ENCODE data around the gene RFX2.
"Not testable (repeated sequence)": the region's sequence is repeated elsewhere in the genome, so short reads cannot be mapped to it uniquely, and the experiment has no call there.

RFX2 gene

GRCh38 chr19:5988517-5989387 lies 121.5 kb downstream of the RFX2 start:
- DNase-seq: no peak

GRCh38 chr19:5987077-5987818 lies 123.1 kb downstream of the RFX2 start:
- peak; percentile 86 for DNase-seq

GRCh38 chr19:5985837-5986236 lies 124.5 kb downstream of the RFX2 start:
- not testable (repeated sequence) for DNase-seq

GRCh38 chr19:5985098-5985783 lies 125.1 kb downstream of the RFX2 start:
- no peak for DNase-seq

- no peak for DNase-seq
These were observed 125.7 kb downstream of the RFX2 start for GRCh38 chr19:5984600-5984999.

GRCh38 chr19:5983367-5983955 lies 126.8 kb downstream of the RFX2 start:
- no peak for DNase-seq

- no peak for DNase-seq
These were observed 131.4 kb downstream of the RFX2 start for GRCh38 chr19:5978606-5979552.

GRCh38 chr19:5977785-5978605 lies 132.3 kb downstream of the RFX2 start, which contains the start of gene RANBP3:
Gene RANBP3, minus strand, starts transcription at chr19:5978140. Its CDS starts 58 bp downstream, at chr19:5978082.
- peak; percentile 100 for DNase-seq

GRCh38 chr19:5977222-5977784 lies 133.0 kb downstream of the RFX2 start:
- no peak for DNase-seq

GRCh38 chr19:5976768-5977167 lies 133.5 kb downstream of the RFX2 start:
- DNase-seq: no peak

- DNase-seq: no peak
These were observed 134.9 kb downstream of the RFX2 start for GRCh38 chr19:5975388-5975728.

- DNase-seq: no peak
These were observed 135.4 kb downstream of the RFX2 start for GRCh38 chr19:5974721-5975387.

- DNase-seq: no peak
These were observed 136.2 kb downstream of the RFX2 start for GRCh38 chr19:5973867-5974635.

- no peak for DNase-seq
These were observed 136.9 kb downstream of the RFX2 start for GRCh38 chr19:5973376-5973775.

GRCh38 chr19:5972355-5972731 lies 138.0 kb downstream of the RFX2 start:
- no peak for DNase-seq

- DNase-seq: no peak
These were observed 138.5 kb downstream of the RFX2 start for GRCh38 chr19:5971714-5972354.

GRCh38 chr19:5969476-5969875 lies 140.8 kb downstream of the RFX2 start:
- DNase-seq: no peak

Measured in islet precursor cell (in vitro differentiated cells).